CD4-positive, alpha-beta T cell treated with Interleukin-6 at 100 ng/mL for 8 hours (primary cell): ENCODE data around the gene RNASE13.
"Not testable (repeated sequence)": the region's sequence is repeated elsewhere in the genome, so short reads cannot be mapped to it uniquely, and the experiment has no call there.

Experiments
- DNase-seq: peaks from one replicate; pipeline ENCODE4 v3.0.0-alpha.2; 2020; ENCODE audit warnings: mixed read lengths, low spot score

RNASE13 gene

GRCh38 chr14:20988717-20989470 lies 45.7 kb downstream of the RNASE13 start:
- DNase-seq, result no peak

- DNase-seq, result no peak
Observed at GRCh38 chr14:20986811-20987210, 47.8 kb downstream of the RNASE13 start.

GRCh38 chr14:20985650-20986049 lies 49.0 kb downstream of the RNASE13 start:
- not testable (repeated sequence) for DNase-seq
